CD4-positive, alpha-beta T cell treated with Interleukin-15 for 1 hour (primary cell): ENCODE measurements around the gene SH3BP5.

Experiments
- DNase-seq: peaks from one replicate; pipeline ENCODE4 v3.0.0-alpha.2; 2020

The SH3BP5 gene

DNA sequence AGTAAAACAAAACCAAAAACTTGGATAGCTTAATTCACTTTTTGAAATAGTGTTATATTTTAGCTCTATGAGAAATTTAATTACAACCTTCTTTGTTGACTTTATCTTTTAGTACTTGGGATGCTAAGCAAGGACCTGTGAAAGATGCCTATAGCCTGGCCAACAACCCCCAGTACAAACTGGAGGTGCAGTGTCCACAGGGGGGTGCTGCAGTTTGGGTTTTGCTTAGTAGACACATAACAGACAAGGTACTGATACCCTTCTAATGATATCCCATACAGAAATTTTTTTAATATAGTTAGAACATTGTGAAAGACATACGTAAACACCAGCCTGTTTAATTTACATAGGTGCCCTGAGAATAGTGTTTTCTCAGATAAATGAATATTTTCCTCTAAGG is 91.0 kb downstream of the SH3BP5 start:
- peak; percentile 53 for DNase-seq

DNA sequence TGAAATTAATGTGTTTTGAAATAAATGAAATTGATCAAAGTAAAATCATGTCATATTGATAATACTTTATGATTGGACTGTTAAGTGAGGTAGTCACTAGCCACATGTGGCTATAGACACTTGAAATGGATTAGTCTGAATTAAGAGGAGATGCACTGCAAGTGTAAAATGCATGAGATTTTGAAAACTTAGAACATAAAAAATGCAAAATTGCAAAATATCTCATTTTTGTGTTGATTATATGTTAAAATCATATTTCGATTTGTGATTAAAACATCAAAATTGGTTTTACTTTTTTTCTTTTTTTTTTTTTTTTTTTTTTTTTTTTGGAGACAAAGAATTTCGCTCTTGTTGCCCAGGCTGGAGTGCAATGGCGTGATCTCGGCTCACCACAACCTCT is 103.1 kb downstream of the SH3BP5 start:
- no peak for DNase-seq

DNA sequence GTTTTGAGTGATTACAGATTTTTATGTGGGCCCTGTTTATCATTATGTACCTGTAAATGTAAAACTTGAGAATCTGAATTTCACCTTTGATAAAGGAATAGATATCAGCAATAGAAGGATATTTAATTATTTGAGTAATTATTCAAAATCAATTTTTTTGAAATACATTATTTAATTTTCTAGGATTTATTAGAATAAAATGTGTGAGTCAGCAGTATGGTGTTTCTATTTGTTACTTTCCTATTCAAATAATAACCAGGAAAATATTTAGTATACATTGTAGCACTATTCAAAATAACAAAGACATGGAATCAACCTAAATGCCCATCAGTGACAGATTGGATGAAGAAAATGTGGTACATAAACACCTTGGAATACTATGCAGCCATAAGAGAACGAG is 104.2 kb downstream of the SH3BP5 start:
- no peak for DNase-seq

DNA sequence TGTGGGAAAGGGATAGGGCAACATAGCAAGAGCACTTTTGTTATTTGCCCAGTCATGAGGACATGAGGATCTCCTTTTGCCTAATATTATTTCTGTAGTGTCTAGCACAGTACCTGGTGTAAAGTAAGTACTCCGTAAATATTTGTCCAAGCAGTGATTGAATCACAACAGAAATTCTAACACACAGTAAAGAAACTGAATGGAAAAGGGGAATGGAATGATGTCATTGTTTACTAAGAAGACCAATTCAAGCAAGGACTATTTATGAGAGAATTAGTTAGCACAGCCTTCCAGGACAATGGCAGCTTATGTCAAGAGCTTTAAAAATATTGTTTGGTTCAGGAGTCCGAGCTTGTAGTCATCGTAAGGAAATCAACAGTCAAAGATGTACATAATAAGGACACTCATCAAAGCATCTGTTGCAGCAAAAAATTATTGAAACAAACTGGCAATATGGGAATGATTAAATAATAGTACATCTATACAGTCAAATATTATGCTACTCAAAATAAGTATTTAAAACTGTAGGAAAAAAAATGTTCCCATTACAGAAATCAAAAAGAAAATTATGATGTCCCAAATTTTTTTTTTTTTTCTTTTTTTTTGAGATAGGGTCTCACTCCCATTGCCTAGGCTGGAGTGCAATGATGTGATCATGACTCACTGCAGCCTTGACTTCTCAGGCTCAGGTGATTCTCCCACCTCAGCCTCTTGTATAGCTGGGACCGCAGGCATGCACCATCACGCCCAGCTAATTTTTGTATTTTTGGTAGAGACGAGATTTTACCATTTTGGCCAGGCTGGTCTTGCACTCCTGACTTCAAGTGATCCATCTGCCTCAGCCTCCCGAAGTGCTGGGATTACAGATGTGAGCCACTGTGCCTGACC is 108.5 kb downstream of the SH3BP5 start:
- DNase-seq, result no peak

DNA sequence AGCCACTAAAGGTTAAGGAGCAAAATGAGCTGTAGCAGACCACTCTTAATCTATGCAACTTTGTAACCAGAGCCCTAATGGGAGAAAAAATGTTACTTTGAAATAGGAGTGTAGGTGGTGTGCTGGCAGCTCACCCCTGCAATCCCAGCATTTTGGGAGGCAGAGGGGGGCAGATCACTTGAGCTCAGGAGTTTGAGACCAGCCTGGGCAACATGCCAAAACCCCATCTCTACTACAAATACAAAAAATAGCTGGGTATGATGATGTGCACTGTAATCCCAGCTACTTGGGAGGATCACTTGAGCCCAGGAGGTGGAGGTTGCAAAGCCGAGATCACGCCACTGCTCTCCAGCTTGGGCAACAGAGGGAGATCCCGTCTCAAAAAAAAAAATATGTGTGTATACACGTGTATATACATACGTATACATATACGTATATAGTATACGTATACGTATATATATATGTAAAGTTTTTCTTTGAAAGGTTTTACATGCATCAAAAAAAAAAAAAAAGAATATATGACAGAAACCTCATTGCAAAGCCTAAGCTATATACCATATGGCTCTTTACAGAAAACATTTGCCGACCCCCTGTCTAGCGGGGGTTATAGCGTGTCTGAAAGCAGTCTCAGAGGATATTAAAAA is 110.7 kb downstream of the SH3BP5 start:
- DNase-seq, result no peak

DNA sequence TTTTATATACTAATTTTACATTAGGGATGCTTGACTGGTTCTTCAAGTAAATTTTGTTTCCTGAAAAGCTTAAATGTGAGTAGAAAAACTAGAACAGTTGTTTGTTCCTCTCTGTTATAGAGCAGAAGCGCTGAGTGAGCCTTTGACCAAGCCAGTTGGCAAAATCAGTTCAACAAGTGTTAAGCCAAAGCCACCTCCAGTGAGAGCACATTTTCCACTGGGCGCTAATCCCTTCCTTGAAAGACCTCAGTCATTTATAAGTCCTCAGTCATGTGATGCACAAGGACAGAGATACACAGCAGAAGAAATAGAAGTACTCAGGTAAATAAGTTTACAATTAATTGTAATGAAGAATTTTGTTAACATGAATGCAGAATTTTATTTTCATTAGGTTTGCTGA is 111.7 kb downstream of the SH3BP5 start:
- DNase-seq, result no peak

DNA sequence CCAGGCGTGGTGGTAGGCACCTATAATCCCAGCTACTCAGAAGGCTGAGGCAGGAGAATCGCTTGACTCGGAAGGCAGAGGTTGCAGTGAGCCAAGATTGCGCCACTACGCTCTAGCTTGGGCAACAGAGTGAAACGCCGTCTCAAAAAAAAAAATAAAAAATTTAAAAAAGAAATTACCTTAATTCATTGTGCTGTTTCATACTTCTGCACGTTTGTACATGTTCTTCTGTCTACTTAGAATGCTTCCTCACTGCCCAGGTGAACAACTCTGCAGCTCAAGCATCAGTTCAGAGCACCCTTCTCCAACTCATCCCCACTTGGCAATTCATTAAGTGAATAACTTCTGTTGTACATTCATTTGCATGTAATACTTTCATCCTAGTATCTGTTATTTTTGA is 112.3 kb downstream of the SH3BP5 start:
- DNase-seq, result no peak

DNA sequence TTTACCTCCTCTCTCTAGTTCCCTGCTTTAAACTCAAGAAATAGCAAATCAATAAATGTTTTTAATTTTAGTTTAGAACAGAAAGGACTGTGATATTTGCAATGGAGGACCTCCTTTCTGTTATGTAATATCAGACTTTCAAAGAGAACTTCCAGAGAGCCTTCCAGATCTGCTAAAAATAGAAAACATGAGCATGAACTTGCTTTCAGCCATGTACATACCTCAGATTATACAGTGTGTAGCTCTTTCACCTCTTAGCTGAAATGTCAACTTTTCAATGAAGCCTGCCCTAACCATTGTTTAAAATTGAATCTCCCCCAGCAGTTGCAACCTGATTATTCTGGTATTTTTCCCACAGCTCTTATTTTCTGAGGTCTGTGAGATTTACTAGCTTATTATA is 113.7 kb downstream of the SH3BP5 start:
- DNase-seq, result no peak

DNA sequence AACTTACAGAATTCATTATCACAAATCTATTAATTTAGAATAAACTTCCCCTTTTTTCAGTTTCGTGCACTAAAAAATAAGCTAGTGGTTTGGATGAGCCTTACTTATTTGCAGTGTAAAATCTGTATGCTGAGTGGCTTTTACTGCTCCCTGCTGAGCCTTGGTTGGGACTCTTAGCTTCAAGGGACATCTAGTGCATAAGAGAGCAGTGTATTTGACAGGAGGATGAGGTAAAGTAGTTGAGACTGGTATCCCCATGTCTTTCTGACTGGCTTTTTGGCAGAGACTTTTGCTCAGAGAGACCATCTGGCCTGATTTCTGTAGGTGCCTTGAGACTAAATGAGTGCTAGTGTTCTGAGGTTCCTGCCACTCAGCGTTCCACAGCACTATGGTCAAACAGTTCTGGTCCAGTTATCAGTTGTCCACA is 114.5 kb downstream of the SH3BP5 start:
- no peak for DNase-seq

DNA sequence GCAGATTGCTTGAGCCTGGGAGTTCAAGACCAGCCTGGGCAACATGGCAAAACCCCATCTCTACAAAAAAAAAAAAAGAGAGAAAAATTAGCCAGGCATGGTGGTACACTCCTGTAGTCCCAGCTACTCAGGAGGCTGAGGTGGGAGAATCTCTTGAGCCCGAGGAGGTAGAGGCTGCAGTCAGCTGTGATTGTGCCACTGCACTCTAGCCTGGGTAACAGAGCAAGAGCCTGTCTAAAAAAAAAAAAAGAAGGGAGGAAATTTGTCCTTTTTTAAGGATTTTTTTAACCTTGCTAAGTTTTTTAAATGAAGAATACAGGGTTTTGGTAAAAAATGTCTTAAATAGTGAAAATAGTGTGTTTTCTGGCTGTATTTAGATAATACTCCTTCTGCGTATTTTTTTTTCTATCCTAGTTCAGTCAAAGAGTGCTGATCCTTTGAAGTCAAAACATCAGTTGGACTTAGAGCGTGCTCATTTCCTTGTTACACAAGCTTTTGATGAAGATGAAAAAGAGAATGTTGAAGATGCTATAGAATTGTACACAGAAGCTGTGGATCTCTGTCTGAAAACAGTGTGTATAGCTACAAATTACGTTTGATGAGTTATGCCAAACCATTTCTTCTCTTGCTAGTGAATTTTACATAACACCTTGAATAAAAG is 115.2 kb downstream of the SH3BP5 start:
- no peak for DNase-seq

DNA sequence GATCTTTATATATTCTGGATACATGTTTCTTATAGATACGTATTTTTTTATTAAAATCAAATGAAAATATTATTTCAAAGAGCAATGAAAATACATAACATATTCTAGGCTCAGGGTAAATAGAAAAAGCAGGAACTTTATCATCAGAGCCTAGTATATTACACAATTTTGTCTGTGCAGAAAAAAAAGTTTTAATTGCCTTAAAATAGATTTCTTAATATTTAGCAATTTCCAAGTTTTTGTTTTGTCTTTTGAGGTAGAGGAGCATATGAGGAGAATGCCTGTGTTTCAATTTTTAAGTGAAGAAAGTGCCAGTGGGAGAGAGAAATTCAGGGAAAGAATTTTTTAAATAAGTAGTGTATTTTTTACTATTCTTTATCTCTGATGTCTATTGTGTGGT is 115.9 kb downstream of the SH3BP5 start:
- no peak for DNase-seq

DNA sequence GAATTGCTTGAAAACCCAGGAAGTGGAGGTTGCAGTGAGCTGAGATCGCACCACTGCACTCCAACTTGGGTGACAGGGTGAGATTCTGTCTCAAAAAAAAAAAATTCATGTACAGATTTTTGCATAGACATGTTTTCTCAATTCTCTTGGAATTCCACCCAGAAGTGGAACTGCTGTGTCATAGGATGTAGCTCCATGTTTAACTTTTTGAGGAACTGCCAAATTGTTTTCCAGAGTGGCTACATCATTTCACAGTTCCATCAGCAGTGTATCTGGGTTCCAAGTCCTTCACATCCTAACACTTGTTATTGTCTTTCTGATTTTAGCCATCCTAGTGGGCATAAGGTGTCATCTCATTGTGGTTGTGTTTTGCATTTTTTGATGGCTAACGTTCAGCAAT is 116.4 kb downstream of the SH3BP5 start:
- no peak for DNase-seq

DNA sequence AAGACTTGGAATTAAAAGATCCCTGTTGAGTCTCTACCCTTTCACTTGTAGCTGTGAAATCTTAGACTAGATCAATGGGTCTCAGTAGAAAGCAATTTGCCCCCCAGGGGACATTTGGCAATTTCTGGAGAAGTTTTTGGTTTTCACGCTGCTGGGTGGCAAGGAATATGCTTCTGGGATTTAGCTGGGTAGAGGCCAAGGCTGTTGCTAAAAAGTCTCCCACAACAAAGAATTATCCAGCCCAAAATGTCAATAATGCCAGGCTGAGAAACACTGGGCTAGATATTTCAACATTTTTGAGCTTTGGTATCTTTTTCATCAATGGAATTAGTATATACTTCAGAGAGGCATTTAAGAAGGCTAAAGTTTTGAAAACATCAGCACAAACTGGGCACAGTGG is 117.6 kb downstream of the SH3BP5 start:
- DNase-seq, result no peak

DNA sequence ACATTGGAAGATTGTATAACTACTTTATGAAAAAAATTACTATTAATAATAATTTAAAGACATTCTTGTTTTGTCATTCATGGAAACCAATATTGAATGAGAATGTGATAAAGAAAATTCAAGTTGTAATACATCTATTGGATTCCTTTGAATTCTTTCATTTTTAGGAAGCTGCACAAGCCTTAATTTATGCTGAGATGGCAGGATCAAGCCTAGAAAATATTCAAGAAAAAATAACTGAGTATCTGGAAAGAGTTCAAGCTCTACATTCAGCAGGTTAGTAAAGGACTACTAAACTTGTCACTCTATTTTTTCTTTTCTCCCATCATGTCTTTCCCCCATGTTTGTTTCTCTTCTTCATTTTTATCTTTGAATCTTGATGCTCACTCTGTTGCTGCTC is 120.4 kb downstream of the SH3BP5 start:
- no peak for DNase-seq

DNA sequence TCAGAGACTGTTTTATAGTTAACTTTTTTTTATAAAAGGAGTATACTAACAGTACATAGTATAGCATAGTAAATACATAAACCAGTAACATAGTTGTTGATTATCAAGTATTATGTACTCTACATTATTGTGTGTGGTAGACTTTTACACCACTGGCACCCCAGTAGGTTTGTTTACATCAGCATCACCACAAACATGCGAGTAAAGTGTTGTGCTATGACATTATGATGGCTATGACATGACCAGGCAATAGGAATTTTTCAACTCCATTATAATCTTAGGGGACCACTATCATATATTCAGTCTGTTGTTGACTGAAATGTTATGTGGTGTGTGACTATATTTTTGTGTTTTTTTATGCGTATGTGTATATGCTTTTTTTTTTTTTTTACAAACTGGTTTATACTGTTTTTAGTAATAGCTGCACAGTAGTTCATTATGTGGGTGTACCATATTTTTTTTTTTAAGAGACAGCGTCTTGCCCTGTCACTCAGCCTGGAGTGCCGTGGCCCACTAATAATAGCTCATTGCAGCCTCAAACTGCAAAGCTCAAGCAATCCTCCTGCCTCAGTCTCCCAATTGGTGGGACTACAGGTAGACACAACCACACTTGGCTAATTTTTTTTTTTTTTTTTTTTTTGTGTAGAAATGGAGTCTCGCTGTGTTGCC is 124.4 kb downstream of the SH3BP5 start:
- no peak for DNase-seq

DNA sequence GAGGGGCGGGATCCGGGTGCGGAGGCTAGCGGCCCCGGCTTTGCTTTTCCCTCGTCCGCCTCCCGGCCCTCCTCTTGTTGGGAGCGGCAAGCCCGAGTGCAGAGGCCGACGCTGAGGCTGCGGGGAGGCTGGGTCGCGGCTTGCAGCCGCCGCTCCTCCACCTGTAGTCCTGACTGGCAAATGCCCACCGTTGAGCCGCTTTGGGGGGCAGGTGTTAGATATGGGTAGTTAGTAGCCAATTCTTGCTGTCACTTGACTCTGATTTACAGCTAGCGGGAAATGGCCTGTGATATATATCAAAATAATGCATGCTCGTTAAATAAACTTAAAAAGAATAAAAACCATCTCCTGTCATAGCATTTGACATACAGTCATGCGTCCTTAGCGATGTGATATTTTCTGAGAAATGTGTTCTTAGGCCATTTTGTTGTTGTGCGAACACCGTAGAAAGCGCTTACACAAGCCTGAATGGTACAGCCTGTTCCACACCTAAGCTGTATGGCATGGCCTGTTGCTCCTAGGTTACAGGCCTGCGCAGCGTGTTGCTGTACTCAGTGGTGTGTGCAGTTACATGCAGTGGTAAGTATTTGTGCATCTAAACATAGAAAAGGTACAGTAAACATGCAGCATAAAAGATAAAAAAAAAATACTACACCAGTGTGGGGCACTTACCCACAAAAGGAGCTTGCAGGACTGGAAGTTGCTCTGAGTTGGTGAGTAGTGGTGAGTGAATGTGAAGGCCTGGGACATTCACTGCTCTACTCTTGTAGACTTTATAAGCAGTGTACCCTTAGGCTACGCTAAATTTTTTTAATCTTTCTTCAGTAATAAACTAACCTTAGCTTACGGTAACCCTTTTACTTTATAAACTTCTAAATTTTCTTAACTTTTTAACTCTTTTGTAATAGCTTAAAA is 125.5 kb downstream of the SH3BP5 start:
- no peak for DNase-seq

DNA sequence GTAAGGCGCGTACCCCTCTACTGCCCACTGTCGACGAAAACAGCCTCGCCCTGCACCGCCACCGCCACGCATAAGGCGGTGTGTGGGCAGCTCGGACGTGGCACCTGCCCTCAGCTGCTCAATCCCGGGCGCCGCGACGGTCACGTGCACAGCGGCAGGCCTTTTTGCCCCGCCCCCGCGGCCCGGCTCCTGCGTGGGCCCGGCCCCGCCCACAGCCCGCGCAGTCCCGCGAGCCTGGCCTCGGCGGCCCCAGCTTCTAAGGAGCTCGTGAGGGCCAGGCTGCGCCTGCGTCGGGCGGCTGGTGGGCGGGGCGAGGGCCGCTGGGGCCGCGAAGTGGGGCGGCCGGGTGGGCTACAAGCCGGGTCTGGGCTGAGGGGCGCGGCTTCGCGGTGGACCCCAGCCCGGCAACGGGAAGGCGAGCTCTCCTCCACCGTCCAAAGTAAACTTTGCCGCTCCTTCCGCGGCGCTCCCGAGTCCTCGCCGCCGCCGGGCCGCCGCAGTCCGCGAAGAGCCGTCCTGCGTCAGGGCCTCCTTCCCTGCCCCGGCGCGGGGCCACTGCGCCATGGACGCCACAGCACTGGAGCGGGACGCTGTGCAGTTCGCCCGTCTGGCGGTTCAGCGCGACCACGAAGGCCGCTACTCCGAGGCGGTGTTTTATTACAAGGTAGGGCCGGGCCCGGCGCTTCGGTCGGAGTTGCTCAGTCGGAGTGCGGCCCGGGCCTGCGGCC is 126.3 kb downstream of the SH3BP5 start, which contains the start of gene CAPN7:
TSS of gene CAPN7 (plus strand) at position 313 of the 728 bp plus-strand sequence. CDS start at position 563, 250 bp downstream.
- DNase-seq, result peak; percentile 96

DNA sequence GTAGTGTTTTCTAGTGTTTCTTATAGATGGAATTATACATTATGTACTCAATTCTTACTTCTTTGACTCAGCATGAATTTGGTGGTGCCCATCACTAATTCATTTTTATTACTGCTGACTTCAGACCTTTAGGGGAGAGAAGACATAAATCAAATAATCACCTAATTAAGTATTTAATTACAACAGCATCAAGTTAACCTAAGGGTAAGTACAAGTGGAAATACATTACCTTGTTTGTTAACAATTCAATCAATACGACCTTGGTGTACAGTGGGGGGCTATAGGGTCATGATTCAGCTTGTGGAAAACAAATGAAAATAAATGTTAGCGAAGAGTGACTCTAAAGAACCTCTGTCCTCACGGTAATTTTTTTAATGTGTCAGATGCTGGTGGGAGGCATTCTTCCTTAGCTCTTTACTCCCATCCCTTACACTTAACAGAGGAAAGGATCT is 126.9 kb downstream of the SH3BP5 start:
- DNase-seq, result no peak
